Thyroid gland (tissue), 4 donors: ENCODE results near the gene CREG1.

ENCODE experiments used
- POLR2A ChIP-seq, 2 donors: fragments of 450-650 bp; IDR thresholded peaks; one replicate each; pipeline ENCODE4 v1.6.1; 2017; ENCODE audit warnings: antibody characterized with exemption in 2 of 2, mild to moderate bottlenecking in 2 of 2, moderate library complexity in 1 of 2
- TF ChIP-seq, protein P1 (sequence below), 6 experiments: fragments of 200-600 bp in 3 of 6; fragments of 450-650 bp in 3 of 6; sonication (generic) in 3 of 6; IDR thresholded peaks; one replicate each; pipeline ENCODE4 v1.5.1; 2016 to 2019; ENCODE audit warnings: antibody characterized with exemption in 6 of 6, mild to moderate bottlenecking in 2 of 6, inconsistent platforms in 1 of 6, moderate library complexity in 1 of 6

- TF ChIP-seq, protein P1, sequence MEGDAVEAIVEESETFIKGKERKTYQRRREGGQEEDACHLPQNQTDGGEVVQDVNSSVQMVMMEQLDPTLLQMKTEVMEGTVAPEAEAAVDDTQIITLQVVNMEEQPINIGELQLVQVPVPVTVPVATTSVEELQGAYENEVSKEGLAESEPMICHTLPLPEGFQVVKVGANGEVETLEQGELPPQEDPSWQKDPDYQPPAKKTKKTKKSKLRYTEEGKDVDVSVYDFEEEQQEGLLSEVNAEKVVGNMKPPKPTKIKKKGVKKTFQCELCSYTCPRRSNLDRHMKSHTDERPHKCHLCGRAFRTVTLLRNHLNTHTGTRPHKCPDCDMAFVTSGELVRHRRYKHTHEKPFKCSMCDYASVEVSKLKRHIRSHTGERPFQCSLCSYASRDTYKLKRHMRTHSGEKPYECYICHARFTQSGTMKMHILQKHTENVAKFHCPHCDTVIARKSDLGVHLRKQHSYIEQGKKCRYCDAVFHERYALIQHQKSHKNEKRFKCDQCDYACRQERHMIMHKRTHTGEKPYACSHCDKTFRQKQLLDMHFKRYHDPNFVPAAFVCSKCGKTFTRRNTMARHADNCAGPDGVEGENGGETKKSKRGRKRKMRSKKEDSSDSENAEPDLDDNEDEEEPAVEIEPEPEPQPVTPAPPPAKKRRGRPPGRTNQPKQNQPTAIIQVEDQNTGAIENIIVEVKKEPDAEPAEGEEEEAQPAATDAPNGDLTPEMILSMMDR (IDR thresholded peaks at IDR 0.05) = no peak
- TF ChIP-seq POLR2A (IDR thresholded peaks at IDR 0.05) = no peak
Measured at GRCh38 chr1:167601442-167602383, 48.2 kb upstream of the CREG1 start.
